ENCODE results near the gene PRSS2. TPM values are rescaled to one million over a fixed set of nuclear protein-coding genes. Genes with fewer than 3 reads are reported as not detected.
"Not testable (repeated sequence)": the region's sequence is repeated elsewhere in the genome, so short reads cannot be mapped to it uniquely, and the experiment has no call there.

PRSS2 gene
- total RNA-seq, 3 donors from 2014 or later (not counting 1 experiment from before 2014, with no cell fraction given), result not detected

DNA sequence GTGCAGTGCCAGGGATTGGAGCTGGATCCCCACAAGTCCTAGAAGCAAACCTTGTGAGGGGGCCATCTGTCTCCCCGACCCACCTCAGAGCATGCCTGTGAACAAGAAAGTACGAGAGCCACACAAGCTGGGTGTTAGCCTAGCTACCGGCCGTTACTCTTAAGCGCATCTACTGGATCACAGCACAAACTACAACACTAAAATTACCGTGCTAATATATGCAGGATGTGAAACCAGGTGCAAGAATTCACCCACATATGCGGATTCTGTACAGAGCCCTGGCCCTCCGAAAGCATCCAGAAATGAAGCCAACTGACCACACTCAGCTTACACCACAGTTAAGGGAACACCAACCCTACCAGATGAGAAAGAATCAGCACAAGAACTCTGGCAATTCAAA lies 37.5 kb upstream of the PRSS2 start:
- Histone ChIP-seq H3K27ac (ENCODE audit: low read length) (no peak overlapping the region), H3K4me3 (ENCODE audit: low read length) (no peak overlapping the region), H3K9me3 (ENCODE audit: control insufficient read depth, insufficient read depth, low read length) (no peaks in the 10 kb centered on the region), H3K36me3 (ENCODE audit: control insufficient read depth, insufficient read depth, low read length) (no peaks in the 10 kb centered on the region), H3K27me3 (ENCODE audit: control insufficient read depth, insufficient read depth, low read length) (no peaks in the 10 kb centered on the region), H3K4me1 (ENCODE audit: control insufficient read depth, insufficient read depth, low read length) (no peaks in the 10 kb centered on the region)
- Mint-ChIP-seq H3K4me3 (no peak overlapping the region), H3K36me3 (no peaks in the 10 kb centered on the region), H3K27me3 (ENCODE audit: low read depth in 2 of 2) (no peaks in the 10 kb centered on the region), H3K9me3 (no peaks in the 10 kb centered on the region), H3K4me1 (peaks cover 0 to 4% of the 10 kb centered on the region in 2 donors), H3K27ac (no peak overlapping the region)
- intact Hi-C loops (cut with micrococcal nuclease), result no loop called here
- DNase-seq (no peak), ATAC-seq (no peak)
- TF ChIP-seq, protein P1, sequence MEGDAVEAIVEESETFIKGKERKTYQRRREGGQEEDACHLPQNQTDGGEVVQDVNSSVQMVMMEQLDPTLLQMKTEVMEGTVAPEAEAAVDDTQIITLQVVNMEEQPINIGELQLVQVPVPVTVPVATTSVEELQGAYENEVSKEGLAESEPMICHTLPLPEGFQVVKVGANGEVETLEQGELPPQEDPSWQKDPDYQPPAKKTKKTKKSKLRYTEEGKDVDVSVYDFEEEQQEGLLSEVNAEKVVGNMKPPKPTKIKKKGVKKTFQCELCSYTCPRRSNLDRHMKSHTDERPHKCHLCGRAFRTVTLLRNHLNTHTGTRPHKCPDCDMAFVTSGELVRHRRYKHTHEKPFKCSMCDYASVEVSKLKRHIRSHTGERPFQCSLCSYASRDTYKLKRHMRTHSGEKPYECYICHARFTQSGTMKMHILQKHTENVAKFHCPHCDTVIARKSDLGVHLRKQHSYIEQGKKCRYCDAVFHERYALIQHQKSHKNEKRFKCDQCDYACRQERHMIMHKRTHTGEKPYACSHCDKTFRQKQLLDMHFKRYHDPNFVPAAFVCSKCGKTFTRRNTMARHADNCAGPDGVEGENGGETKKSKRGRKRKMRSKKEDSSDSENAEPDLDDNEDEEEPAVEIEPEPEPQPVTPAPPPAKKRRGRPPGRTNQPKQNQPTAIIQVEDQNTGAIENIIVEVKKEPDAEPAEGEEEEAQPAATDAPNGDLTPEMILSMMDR (IDR thresholded peaks at IDR 0.05), result no peak
- WGBS (ENCODE audit: insufficient coverage), result 87% methylated on average over 8 of the region's 8 CpGs

DNA sequence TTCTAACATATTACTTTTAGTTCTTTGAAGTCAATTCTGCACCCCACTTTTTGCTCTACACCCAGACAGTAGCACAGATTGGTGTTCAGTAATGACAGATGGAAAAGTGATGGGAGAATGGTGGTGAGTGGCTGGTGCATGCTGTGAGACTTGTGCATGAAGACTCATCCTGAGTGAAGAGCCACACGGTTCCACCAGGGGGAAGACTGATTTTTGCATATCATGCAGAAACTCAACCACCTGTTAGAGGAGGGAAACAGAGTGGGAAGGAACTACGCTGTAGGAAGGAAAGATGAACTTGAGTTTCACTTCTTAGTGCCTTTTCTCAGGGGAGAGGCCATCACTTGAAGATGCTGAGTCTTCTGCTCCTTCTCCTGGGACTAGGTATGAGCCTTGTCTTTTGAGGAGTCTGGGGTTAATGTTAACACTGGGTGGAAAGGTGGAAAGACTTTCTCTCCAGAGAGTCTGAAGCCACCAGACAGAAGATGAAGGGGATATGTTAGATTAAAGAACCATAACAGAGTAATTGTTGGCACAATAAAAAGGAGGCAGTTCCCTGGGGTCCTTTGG lies 30.8 kb upstream of the PRSS2 start:
- Mint-ChIP-seq H3K27ac (no peak overlapping the region), H3K9me3 (no peaks in the 10 kb centered on the region), H3K27me3 (ENCODE audit: low read depth in 2 of 2) (no peaks in the 10 kb centered on the region), H3K36me3 (no peaks in the 10 kb centered on the region), H3K4me3 (no peak overlapping the region), H3K4me1 (peaks cover 16 to 17% of the 10 kb centered on the region in 2 donors)
- intact Hi-C loops (cut with micrococcal nuclease), result no loop called here
- ATAC-seq (peak in 2 of 3 donors; percentile 27 to 45), DNase-seq (peak in 1 of 2 donors; percentile 46)
- Histone ChIP-seq H3K9me3 (ENCODE audit: control insufficient read depth, insufficient read depth, low read length) (no peaks in the 10 kb centered on the region), H3K27me3 (ENCODE audit: control insufficient read depth, insufficient read depth, low read length) (no peaks in the 10 kb centered on the region), H3K27ac (ENCODE audit: low read length) (no peak overlapping the region), H3K36me3 (ENCODE audit: control insufficient read depth, insufficient read depth, low read length) (no peaks in the 10 kb centered on the region), H3K4me3 (ENCODE audit: low read length) (no peak overlapping the region), H3K4me1 (ENCODE audit: control insufficient read depth, insufficient read depth, low read length) (no peaks in the 10 kb centered on the region)
- WGBS (ENCODE audit: insufficient coverage), result 18% methylated on average over 2 of the region's 2 CpGs
- TF ChIP-seq, protein P1 (IDR thresholded peaks at IDR 0.05), result no peak

DNA sequence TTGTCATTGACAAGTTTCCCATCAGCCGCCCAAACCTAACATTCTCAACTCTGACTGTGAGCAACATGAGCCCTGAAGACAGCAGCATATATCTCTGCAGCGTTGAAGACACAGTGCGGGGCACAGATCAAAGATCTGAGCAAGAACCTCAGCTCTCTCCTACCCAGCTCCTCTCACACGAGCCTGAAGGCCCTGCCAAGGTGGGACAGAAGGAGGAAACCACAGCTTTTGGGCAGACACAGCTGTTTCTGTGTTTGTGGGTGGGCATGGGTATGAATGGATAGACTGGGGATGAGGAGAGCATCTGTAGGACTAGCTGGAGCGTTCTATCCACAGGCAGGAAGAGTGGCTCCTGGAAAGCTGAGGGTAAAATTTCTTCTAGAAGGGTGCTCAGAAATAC lies 30.0 kb upstream of the PRSS2 start:
- Histone ChIP-seq H3K4me3 (ENCODE audit: low read length) (no peak overlapping the region), H3K4me1 (ENCODE audit: control insufficient read depth, insufficient read depth, low read length) (no peaks in the 10 kb centered on the region), H3K36me3 (ENCODE audit: control insufficient read depth, insufficient read depth, low read length) (no peaks in the 10 kb centered on the region), H3K27ac (ENCODE audit: low read length) (no peak overlapping the region), H3K9me3 (ENCODE audit: control insufficient read depth, insufficient read depth, low read length) (no peaks in the 10 kb centered on the region), H3K27me3 (ENCODE audit: control insufficient read depth, insufficient read depth, low read length) (no peaks in the 10 kb centered on the region)
- intact Hi-C loops (cut with micrococcal nuclease), result no loop called here
- H3K27me3 Mint-ChIP-seq (ENCODE audit: low read depth in 2 of 2), result no peaks in the 10 kb centered on the region
- H3K9me3 Mint-ChIP-seq, result no peaks in the 10 kb centered on the region
- no peak for ATAC-seq
- 44% methylated on average over 5 of the region's 5 CpGs for WGBS (ENCODE audit: insufficient coverage)
- H3K36me3 Mint-ChIP-seq, result no peaks in the 10 kb centered on the region
- no peak for DNase-seq
- H3K4me3 Mint-ChIP-seq, result no peak overlapping the region
- TF ChIP-seq, protein P1 (IDR thresholded peaks at IDR 0.05), result no peak
- H3K27ac Mint-ChIP-seq, result peak overlapping the region in 1 of 2 donors; percentile 27
- peaks cover 16% of the 10 kb centered on the region in 2 donors for H3K4me1 Mint-ChIP-seq

DNA sequence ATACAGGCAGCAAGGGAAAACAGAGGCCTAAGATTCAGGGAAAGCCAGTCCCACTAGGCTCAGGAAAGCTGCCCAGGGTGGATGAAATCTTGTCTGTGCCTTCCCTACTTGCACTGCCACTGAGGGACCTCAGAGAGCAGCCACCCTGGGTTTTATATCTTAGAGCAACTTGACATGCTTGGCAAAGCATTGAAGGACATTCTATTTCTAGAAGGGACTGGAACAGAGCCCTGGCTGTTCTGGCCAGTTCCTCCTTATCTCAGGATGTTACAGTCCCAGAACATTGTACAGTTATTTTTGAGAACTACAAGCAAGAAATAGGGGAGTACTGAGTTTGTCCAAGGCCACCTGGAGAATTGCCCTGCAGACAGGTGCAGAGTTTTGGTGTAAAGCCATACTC lies 28.8 kb upstream of the PRSS2 start:
- DNase-seq; H3K27me3 Mint-ChIP-seq (ENCODE audit: low read depth in 2 of 2); ATAC-seq; H3K27me3 ChIP-seq (ENCODE audit: control insufficient read depth, insufficient read depth, low read length); H3K4me1 ChIP-seq (ENCODE audit: control insufficient read depth, insufficient read depth, low read length); H3K9me3 Mint-ChIP-seq; H3K4me3 ChIP-seq (ENCODE audit: low read length); H3K9me3 ChIP-seq (ENCODE audit: control insufficient read depth, insufficient read depth, low read length); H3K27ac Mint-ChIP-seq; H3K36me3 ChIP-seq (ENCODE audit: control insufficient read depth, insufficient read depth, low read length); H3K4me3 Mint-ChIP-seq; intact Hi-C loops (cut with micrococcal nuclease); H3K36me3 Mint-ChIP-seq; H3K27ac ChIP-seq (ENCODE audit: low read length): not testable (repeated sequence)
- H3K4me1 Mint-ChIP-seq, result peaks cover 16% of the 10 kb centered on the region in 2 donors

Data from natural killer cell (primary cell).